GM12873 (cell line): ENCODE results near the gene PIAS1.
A peak's percentile ranks its signal among the peaks of the same experiment; 100 is the strongest.

Source experiments
- TF ChIP-seq, protein P1 (sequence below): IDR thresholded peaks from 2 replicates; pipeline ENCODE4 v1.5.1; 2012; ENCODE audit warnings: low read depth, mild to moderate bottlenecking, moderate library complexity, low read length, control low read depth; ENCODE audit not compliant: insufficient read depth; ENCODE audit errors: missing control alignments

PIAS1 gene

DNA sequence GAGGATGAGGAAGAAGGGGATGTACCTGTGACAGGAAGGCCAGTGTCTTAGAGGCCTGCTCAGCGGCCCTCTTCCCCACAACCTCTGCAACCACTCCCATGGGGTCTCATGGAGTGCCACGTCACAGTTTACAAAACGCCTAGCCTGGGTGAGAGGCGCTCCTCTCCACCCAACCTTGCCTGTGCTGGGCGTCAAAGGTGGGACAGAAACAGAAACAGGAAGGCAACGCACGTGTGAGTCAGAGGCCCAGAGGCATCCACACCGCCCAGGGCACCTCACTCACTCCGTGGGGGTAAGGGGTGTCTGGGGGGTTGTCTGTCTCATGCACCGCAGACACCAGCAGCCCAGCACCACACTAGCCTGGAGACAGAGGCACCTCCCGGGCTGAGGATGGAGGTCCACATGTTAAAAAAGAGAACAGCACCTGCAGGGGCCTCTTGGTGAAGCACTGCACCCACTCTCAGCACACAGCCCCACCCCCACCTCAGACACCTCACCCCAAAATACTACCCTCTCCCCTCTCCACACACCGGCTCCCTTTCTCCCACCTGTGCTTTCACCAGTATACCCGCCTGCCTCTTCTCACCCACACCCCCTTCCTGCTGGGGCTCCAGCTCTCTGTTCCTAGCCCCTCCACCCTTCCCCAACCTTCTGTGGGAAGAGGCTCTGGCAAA is 155.8 kb downstream of the PIAS1 start:
- TF ChIP-seq, protein P1, sequence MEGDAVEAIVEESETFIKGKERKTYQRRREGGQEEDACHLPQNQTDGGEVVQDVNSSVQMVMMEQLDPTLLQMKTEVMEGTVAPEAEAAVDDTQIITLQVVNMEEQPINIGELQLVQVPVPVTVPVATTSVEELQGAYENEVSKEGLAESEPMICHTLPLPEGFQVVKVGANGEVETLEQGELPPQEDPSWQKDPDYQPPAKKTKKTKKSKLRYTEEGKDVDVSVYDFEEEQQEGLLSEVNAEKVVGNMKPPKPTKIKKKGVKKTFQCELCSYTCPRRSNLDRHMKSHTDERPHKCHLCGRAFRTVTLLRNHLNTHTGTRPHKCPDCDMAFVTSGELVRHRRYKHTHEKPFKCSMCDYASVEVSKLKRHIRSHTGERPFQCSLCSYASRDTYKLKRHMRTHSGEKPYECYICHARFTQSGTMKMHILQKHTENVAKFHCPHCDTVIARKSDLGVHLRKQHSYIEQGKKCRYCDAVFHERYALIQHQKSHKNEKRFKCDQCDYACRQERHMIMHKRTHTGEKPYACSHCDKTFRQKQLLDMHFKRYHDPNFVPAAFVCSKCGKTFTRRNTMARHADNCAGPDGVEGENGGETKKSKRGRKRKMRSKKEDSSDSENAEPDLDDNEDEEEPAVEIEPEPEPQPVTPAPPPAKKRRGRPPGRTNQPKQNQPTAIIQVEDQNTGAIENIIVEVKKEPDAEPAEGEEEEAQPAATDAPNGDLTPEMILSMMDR: no peak

DNA sequence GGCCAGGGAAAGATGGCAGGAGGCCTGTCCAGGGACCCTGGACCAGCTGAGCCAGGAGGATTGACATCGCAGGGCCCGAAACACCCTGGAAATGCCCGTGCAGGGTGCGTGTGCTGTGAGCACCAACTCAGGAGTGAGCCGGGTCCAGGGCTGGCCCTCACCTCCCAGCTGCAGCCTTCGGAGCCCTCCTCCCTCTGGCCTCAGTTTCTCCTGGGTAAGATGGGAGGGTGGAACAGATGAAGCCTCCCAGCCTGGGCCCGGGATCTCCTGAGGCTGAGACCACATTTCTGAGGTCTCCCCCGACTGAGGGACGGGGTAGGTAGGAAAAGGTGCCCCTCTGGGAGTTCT is 156.3 kb downstream of the PIAS1 start:
- TF ChIP-seq, protein P1: no peak

DNA sequence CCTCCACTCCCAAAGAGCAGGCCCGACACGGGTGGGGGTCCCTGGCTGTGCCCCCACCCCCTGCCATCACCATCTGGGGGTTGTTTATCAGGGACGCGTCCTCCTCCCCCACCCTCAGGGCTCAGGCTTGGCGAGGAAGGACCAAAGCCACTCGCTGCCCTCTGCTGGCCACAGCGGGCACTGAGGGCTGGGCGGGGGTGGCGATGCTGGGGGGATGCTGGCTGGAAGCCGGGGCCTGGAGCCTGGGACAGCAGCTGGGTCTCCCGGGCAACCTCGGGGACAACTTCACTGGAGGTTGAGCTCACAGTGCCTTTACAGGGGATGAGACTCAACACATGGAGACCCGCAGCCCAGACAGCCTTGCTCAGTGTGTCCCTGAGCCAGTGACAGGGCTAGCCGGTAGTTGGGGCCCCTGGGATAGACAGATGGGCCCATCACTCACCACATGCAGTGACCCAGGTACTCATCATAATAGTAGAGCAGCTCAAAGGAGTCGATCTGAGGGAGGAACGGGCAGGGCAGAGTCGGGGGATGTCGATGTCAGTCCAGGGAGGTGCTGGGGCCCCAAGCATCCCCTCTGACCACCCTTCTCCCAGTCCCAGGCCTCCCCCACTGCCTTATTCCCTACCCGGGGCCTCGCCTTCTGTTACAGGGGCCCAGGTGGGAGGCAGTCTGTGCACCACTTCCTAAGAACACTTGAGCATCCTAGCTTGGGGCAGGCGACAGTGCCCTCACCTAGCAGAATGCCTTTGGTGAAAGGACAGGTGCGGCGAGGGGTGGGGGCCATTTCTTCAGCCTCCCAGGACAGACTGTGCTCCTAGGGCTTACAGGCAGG is 156.9 kb downstream of the PIAS1 start:
- TF ChIP-seq, protein P1: peak; percentile 80

DNA sequence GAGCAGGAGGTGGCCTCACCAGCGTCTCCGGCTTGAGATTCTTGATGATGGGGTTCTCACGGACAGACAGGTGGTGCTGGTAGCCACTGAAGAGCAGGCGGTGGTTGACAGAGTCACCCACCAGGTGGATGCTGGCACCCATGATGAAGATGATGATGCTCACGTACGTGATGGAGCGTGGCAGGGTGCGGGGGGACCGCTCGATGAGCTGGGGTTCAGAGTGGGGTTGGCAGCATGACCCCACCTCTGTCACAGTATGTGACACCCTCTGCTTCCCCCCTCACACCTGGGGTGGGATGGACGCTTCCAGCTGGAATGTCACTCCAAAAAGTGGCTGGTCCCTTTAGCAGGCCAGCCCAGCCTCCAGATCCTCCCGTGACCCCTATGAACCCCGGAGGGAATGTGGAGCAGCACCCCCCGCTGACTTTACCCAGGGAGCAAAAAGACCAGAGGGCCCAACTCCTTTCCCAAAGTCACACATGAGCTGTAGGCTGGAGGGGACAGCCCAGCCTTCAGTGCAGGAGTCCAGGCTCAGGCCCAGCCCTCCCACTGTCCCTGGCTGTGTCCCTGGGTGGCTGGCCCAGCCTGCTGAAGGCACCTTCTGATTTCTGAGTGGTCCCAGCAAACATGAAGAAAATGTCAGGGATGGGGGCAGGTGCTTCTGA is 157.7 kb downstream of the PIAS1 start:
- TF ChIP-seq, protein P1: no peak

DNA sequence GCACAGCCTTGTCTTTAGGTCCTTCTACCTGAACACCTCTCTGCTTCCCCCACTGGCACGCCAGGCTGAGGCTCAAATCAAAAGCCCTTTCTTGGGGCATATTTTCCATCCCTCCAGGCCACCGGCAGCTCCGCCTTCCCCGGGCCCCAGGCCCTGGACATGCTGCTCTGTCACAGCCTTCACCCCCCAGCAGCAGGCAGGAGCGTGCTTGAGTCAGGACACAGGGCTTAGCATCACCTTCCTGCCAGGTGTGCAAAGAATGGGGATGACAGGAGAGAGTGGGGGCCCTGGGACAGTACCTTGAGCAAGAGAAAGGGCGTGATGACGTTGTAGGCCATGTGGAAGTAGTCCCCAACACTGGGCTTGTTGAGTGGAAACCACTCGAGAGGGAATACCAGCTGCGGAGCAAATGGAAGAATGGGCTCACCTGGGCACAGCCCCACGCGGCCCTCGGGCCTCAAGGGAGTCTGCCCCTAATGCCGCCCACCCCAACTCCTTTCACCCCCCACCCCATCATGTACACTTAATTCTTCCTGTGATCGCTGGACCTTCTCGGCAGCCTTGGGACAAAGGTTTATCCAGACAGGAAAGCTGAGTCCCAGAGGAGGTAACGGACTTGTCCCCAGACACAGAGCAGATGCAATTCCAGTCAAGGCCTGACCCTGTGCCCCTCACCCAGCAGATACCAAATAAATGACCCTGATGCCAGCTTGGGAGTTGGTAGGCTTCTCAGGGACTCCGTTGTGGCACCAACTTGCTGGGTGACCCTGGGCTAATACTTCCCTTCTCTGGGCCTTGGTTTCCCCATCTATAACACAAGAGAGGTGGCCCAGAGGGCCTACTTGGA is 160.1 kb downstream of the PIAS1 start:
- TF ChIP-seq, protein P1: no peak

DNA sequence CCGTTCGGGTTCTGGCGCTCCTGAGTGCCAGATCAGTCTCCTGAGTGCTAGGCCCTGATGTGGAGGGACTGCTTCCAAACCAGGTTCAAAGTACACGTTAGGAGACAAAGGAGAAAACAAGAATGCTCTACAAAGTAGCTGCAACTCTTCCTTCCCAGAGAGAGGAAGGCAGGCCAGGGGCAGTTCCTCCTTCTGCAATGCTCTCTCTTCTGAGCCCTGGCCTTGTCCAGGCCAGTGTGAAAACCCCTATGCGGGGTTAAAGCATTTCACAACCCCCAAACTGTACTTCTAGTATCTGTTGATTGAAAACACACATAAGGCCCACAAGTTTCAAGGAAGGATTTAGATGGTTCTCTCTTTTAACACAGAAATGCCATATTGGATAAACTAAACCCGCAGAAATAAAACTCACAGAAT is 160.7 kb downstream of the PIAS1 start:
- TF ChIP-seq, protein P1: no peak
